ENCODE measurements around the gene TUBB2B.

- TF ChIP-seq CTCF (IDR thresholded peaks at IDR 0.05 in 8 of 11, conservative IDR thresholded peaks at IDR 0.05 in 3 of 11) (no peak), POLR2AphosphoS5 (IDR thresholded peaks at IDR 0.05) (no peak)
These were observed 19.2 kb downstream of the TUBB2B start for GRCh38 chr6:3208098-3208774.

Measured in spleen (tissue), 7 donors.